Stomach (tissue), 4 donors: Measurements from ENCODE around the gene SLC27A1.

Source experiments
- POLR2A ChIP-seq, 4 donors: fragments of 450-650 bp; IDR thresholded peaks; one replicate each; pipeline ENCODE4 v1.6.1; 2016; ENCODE audit warnings: antibody characterized with exemption in 4 of 4, control low read depth in 2 of 4, mild to moderate bottlenecking in 1 of 4, moderate library complexity in 1 of 4
- POLR2AphosphoS5 ChIP-seq, 3 donors: sonication (generic); formaldehyde crosslinking; IDR thresholded peaks; one replicate each; pipeline ENCODE4 v1.6.1; 2016; ENCODE audit warnings: antibody characterized with exemption in 3 of 3
- TF ChIP-seq, protein P1 (sequence below), 7 experiments: fragments of 450-650 bp in 4 of 7; fragments of 200-600 bp in 3 of 7; sonication (generic) in 3 of 7; IDR thresholded peaks; one replicate each; pipeline ENCODE4 v1.5.1; 2016 to 2019; ENCODE audit warnings: antibody characterized with exemption in 7 of 7, control low read depth in 2 of 7, mild to moderate bottlenecking in 1 of 7

- TF ChIP-seq POLR2A (IDR thresholded peaks at IDR 0.05) (no peak), POLR2AphosphoS5 (IDR thresholded peaks at IDR 0.05) (no peak)
- TF ChIP-seq, protein P1, sequence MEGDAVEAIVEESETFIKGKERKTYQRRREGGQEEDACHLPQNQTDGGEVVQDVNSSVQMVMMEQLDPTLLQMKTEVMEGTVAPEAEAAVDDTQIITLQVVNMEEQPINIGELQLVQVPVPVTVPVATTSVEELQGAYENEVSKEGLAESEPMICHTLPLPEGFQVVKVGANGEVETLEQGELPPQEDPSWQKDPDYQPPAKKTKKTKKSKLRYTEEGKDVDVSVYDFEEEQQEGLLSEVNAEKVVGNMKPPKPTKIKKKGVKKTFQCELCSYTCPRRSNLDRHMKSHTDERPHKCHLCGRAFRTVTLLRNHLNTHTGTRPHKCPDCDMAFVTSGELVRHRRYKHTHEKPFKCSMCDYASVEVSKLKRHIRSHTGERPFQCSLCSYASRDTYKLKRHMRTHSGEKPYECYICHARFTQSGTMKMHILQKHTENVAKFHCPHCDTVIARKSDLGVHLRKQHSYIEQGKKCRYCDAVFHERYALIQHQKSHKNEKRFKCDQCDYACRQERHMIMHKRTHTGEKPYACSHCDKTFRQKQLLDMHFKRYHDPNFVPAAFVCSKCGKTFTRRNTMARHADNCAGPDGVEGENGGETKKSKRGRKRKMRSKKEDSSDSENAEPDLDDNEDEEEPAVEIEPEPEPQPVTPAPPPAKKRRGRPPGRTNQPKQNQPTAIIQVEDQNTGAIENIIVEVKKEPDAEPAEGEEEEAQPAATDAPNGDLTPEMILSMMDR (IDR thresholded peaks at IDR 0.05) = no peak
These were observed 12.7 kb downstream of the SLC27A1 start for GRCh38 chr19:17482877-17483604.
